Activated CD4-positive, alpha-beta T cell treated with anti-CD3 and anti-CD28 coated beads, Interleukin-2, amount 10 ng/mL, durations not matched to agents 24 days and 14 days (primary cell): ENCODE measurements around the gene AMOTL2. TPM values are rescaled to one million over a fixed set of nuclear protein-coding genes. Genes with fewer than 3 reads are reported as not detected.

Experiments used
- DNase-seq: peaks from one replicate; pipeline ENCODE4 v3.0.0; 2022
- H3K27ac Mint-ChIP-seq: one replicate; pipeline ENCODE4 v1.8.0; 2022; ENCODE audit warnings: mild to moderate bottlenecking, mixed read lengths
- H3K27me3 Mint-ChIP-seq: one replicate; pipeline ENCODE4 v1.8.0; 2022; ENCODE audit warnings: mixed read lengths
- H3K36me3 Mint-ChIP-seq: one replicate; pipeline ENCODE4 v1.8.0; 2022; ENCODE audit warnings: low read depth, mild to moderate bottlenecking, mixed read lengths
- H3K4me1 Mint-ChIP-seq: one replicate; pipeline ENCODE4 v1.8.0; 2021; ENCODE audit warnings: mixed read lengths
- H3K4me3 Mint-ChIP-seq: one replicate; pipeline ENCODE4 v1.8.0; 2022; ENCODE audit warnings: mild to moderate bottlenecking, moderate library complexity, mixed read lengths
- H3K9me3 Mint-ChIP-seq: one replicate; pipeline ENCODE4 v1.8.0; 2021; ENCODE audit warnings: mixed read lengths
- intact Hi-C: fragments of 100-400 bp; cut with micrococcal nuclease; formaldehyde crosslinking; loops from one replicate; pipeline ENCODE4 v1.15.1; 2023
- total RNA-seq: library from RNA; stranded (reverse); gene quantifications from 2 replicates; pipeline ENCODE4 v1.2.3, GENCODE V29; 2022

The AMOTL2 gene
- total RNA-seq, 1 donor from 2014 or later, result not detected

GRCh38 chr3:134347551-134347950 lies 26.7 kb downstream of the AMOTL2 start:
- H3K4me1 Mint-ChIP-seq, result no peaks in the 10 kb centered on the region
- no peak for DNase-seq
- H3K27me3 Mint-ChIP-seq, result peaks cover 8% of the 10 kb centered on the region
- intact Hi-C loops, result no loop called here
- H3K4me3 Mint-ChIP-seq, result no peak overlapping the region
- peaks cover 10% of the 10 kb centered on the region for H3K9me3 Mint-ChIP-seq
- no peaks in the 10 kb centered on the region for H3K36me3 Mint-ChIP-seq
- H3K27ac Mint-ChIP-seq, result no peak overlapping the region

- H3K4me1 Mint-ChIP-seq, result no peaks in the 10 kb centered on the region
- H3K27me3 Mint-ChIP-seq, result peaks cover 8% of the 10 kb centered on the region
- peaks cover 10% of the 10 kb centered on the region for H3K9me3 Mint-ChIP-seq
- no peak for DNase-seq
- no peak overlapping the region for H3K27ac Mint-ChIP-seq
- no peak overlapping the region for H3K4me3 Mint-ChIP-seq
- H3K36me3 Mint-ChIP-seq, result no peaks in the 10 kb centered on the region
- intact Hi-C loops, result no loop called here
These were observed 27.5 kb downstream of the AMOTL2 start for GRCh38 chr3:134346744-134347143.

GRCh38 chr3:134345202-134345601 lies 29.0 kb downstream of the AMOTL2 start:
- H3K36me3 Mint-ChIP-seq, result no peaks in the 10 kb centered on the region
- intact Hi-C loops, result no loop called here
- H3K27me3 Mint-ChIP-seq, result peaks cover 8% of the 10 kb centered on the region
- no peak overlapping the region for H3K27ac Mint-ChIP-seq
- H3K4me3 Mint-ChIP-seq, result no peak overlapping the region
- H3K4me1 Mint-ChIP-seq, result no peaks in the 10 kb centered on the region
- no peak for DNase-seq
- H3K9me3 Mint-ChIP-seq, result peaks cover 10% of the 10 kb centered on the region

GRCh38 chr3:134344560-134344959 lies 29.7 kb downstream of the AMOTL2 start:
- Mint-ChIP-seq H3K27me3 (peaks cover 8% of the 10 kb centered on the region), H3K27ac (no peak overlapping the region), H3K4me3 (no peak overlapping the region), H3K36me3 (no peaks in the 10 kb centered on the region), H3K9me3 (peaks cover 10% of the 10 kb centered on the region), H3K4me1 (no peaks in the 10 kb centered on the region)
- intact Hi-C loops, result no loop called here
- DNase-seq, result no peak

GRCh38 chr3:134342259-134342658 lies 32.0 kb downstream of the AMOTL2 start:
- H3K36me3 Mint-ChIP-seq, result no peaks in the 10 kb centered on the region
- H3K4me3 Mint-ChIP-seq, result no peak overlapping the region
- peaks cover 10% of the 10 kb centered on the region for H3K9me3 Mint-ChIP-seq
- no peak overlapping the region for H3K27ac Mint-ChIP-seq
- DNase-seq, result no peak
- no peaks in the 10 kb centered on the region for H3K4me1 Mint-ChIP-seq
- intact Hi-C loops, result no loop called here
- H3K27me3 Mint-ChIP-seq, result peaks cover 8% of the 10 kb centered on the region

- H3K36me3 Mint-ChIP-seq, result no peaks in the 10 kb centered on the region
- intact Hi-C loops, result no loop called here
- no peaks in the 10 kb centered on the region for H3K4me1 Mint-ChIP-seq
- H3K9me3 Mint-ChIP-seq, result peaks cover 3% of the 10 kb centered on the region
- H3K27ac Mint-ChIP-seq, result no peak overlapping the region
- H3K4me3 Mint-ChIP-seq, result no peak overlapping the region
- peaks cover 8% of the 10 kb centered on the region for H3K27me3 Mint-ChIP-seq
- DNase-seq, result no peak
These were observed 32.9 kb downstream of the AMOTL2 start for GRCh38 chr3:134341389-134341788.

- Mint-ChIP-seq H3K4me3 (no peak overlapping the region), H3K9me3 (peaks cover 3% of the 10 kb centered on the region), H3K4me1 (no peaks in the 10 kb centered on the region), H3K27me3 (peaks cover 6% of the 10 kb centered on the region), H3K27ac (no peak overlapping the region), H3K36me3 (no peaks in the 10 kb centered on the region)
- no peak for DNase-seq
- intact Hi-C loops, result no loop called here
These were observed 33.3 kb downstream of the AMOTL2 start for GRCh38 chr3:134340982-134341365.

- H3K27me3 Mint-ChIP-seq, result peaks cover 6% of the 10 kb centered on the region
- intact Hi-C loops, result no loop called here
- H3K36me3 Mint-ChIP-seq, result no peaks in the 10 kb centered on the region
These were observed 33.8 kb downstream of the AMOTL2 start for GRCh38 chr3:134340362-134340981.

GRCh38 chr3:134339913-134340312 lies 34.3 kb downstream of the AMOTL2 start:
- Mint-ChIP-seq H3K27me3 (peaks cover 1% of the 10 kb centered on the region), H3K36me3 (no peaks in the 10 kb centered on the region), H3K4me3 (no peak overlapping the region), H3K9me3 (no peaks in the 10 kb centered on the region), H3K27ac (no peak overlapping the region), H3K4me1 (no peaks in the 10 kb centered on the region)
- intact Hi-C loops, result no loop called here
- no peak for DNase-seq

More at GRCh38 chr3:134340362-134340981, 33.8 kb downstream of the AMOTL2 start:
- H3K27ac Mint-ChIP-seq, result no peak overlapping the region
- H3K4me1 Mint-ChIP-seq, result no peaks in the 10 kb centered on the region
- H3K9me3 Mint-ChIP-seq, result peaks cover 3% of the 10 kb centered on the region
- H3K4me3 Mint-ChIP-seq, result no peak overlapping the region
- no peak for DNase-seq

- Mint-ChIP-seq H3K4me1 (no peaks in the 10 kb centered on the region), H3K4me3 (no peak overlapping the region)
- DNase-seq, result no peak
These were observed 34.9 kb downstream of the AMOTL2 start for GRCh38 chr3:134339331-134339730.

GRCh38 chr3:134338516-134339261 lies 35.6 kb downstream of the AMOTL2 start:
- intact Hi-C loops, result no loop called here
- H3K36me3 Mint-ChIP-seq, result no peaks in the 10 kb centered on the region
- no peaks in the 10 kb centered on the region for H3K9me3 Mint-ChIP-seq
- H3K27me3 Mint-ChIP-seq, result no peaks in the 10 kb centered on the region
- H3K27ac Mint-ChIP-seq, result no peak overlapping the region
- H3K4me3 Mint-ChIP-seq, result no peak overlapping the region
- H3K4me1 Mint-ChIP-seq, result no peaks in the 10 kb centered on the region
- no peak for DNase-seq

More at GRCh38 chr3:134339331-134339730, 34.9 kb downstream of the AMOTL2 start:
- Mint-ChIP-seq H3K36me3 (no peaks in the 10 kb centered on the region), H3K9me3 (no peaks in the 10 kb centered on the region), H3K27ac (no peak overlapping the region), H3K27me3 (no peaks in the 10 kb centered on the region)
- intact Hi-C loops, result no loop called here

- no peak for DNase-seq
- no peak overlapping the region for H3K4me3 Mint-ChIP-seq
- intact Hi-C loops, result no loop called here
- no peaks in the 10 kb centered on the region for H3K27me3 Mint-ChIP-seq
- no peaks in the 10 kb centered on the region for H3K36me3 Mint-ChIP-seq
- no peaks in the 10 kb centered on the region for H3K4me1 Mint-ChIP-seq
- no peak overlapping the region for H3K27ac Mint-ChIP-seq
- H3K9me3 Mint-ChIP-seq, result no peaks in the 10 kb centered on the region
These were observed 36.1 kb downstream of the AMOTL2 start for GRCh38 chr3:134338201-134338512.

- DNase-seq, result no peak
- intact Hi-C loops, result no loop called here
- Mint-ChIP-seq H3K27me3 (no peaks in the 10 kb centered on the region), H3K4me3 (no peak overlapping the region), H3K27ac (no peak overlapping the region), H3K4me1 (no peaks in the 10 kb centered on the region), H3K36me3 (no peaks in the 10 kb centered on the region), H3K9me3 (no peaks in the 10 kb centered on the region)
These were observed 36.6 kb downstream of the AMOTL2 start for GRCh38 chr3:134337511-134338200.

GRCh38 chr3:134337071-134337482 lies 37.2 kb downstream of the AMOTL2 start:
- intact Hi-C loops, result no loop called here
- H3K27ac Mint-ChIP-seq, result no peak overlapping the region
- no peaks in the 10 kb centered on the region for H3K9me3 Mint-ChIP-seq
- H3K4me3 Mint-ChIP-seq, result no peak overlapping the region
- DNase-seq, result no peak
- H3K27me3 Mint-ChIP-seq, result no peaks in the 10 kb centered on the region
- no peaks in the 10 kb centered on the region for H3K4me1 Mint-ChIP-seq
- no peaks in the 10 kb centered on the region for H3K36me3 Mint-ChIP-seq
